NCI-H187 treated with DMSO at 0.1 percent for 48 hours (cell line): ENCODE results near the gene SPAG16.
"Not testable (repeated sequence)": the region's sequence is repeated elsewhere in the genome, so short reads cannot be mapped to it uniquely, and the experiment has no call there.

Experiments used
- DNase-seq: peaks from one replicate; lab custom pipeline; 2025; lab: John Stamatoyannopoulos, UW

Gene SPAG16

DNA sequence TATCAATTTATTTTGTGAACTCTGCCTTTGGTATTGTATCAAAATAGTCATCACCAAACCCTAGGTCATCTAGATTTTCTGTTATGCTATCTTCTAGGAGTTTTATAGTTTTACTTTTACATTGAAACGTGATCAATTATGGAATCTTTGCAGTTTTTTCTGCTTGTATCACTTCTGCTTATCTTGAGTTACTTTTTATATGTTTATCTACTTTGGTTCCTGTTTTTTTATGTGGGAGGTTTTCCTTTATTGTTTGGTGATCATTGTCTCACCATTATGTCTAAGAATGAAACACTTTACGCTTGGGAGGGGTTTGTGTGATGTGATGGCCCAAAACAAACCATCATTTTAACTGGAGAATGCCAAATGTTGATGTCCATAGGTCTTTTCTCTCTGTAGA lies 261.2 kb downstream of the SPAG16 start:
- no peak for DNase-seq

DNA sequence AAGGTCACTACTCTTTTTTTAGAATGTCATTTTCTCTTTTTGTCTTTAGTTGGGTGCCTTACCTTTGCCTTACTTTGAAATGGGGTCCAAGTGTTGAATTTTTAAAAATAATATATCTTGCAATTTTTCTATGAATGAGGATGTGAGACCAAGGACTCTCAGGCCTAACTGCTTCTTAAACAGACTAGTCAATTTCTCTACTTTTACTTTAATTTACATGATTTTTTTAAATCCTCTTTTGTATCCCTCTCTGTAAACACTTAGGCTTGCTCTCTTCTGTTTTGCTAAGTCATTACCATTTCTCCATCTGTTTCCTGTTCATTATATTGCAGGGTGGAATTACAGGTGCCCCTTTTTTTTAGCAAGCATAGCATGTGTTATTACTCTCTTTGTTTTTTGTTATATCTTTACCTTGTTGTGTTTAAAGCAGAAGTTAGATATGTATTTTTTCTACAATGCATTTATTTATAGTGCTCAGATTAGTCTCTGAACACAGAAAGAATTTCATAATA lies 261.8 kb downstream of the SPAG16 start:
- no peak for DNase-seq

DNA sequence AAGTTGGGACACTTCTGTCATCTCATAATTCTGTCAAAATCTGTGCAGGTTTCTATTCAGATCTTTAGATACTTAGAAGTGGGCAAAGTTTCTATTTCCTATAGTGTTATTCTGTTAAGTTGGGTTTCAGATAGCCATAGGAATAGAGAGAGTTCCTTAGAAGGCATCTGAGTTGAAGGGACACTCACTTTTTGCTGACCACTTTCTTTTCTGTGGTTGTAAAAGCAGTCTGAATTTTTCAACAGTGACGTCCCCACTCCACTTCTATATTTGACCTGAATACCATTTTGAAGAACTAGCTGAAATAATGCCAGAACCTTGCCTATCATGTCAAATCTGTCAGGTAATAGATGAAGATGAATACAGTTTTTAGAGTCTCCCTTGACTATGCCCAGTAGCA lies 267.3 kb downstream of the SPAG16 start:
- DNase-seq, result no peak

DNA sequence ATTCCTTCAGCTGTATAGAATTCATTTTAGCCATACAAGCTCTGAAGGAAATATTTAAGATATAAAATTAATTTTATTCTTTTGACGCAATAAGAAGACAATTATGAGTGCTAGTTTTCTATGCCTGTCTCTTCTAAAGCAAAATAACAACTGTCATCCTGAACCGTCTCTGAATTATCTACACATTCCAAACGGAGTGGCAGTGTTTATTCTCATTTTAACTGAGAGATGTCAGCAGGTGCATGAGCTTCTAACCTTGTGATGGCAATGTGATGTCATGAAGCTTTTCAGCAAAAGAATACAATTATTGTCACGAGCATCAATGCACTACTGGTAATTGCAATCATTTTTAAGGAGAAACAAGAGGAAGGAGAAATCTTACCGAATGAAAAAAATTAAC lies 274.8 kb downstream of the SPAG16 start:
- no peak for DNase-seq

DNA sequence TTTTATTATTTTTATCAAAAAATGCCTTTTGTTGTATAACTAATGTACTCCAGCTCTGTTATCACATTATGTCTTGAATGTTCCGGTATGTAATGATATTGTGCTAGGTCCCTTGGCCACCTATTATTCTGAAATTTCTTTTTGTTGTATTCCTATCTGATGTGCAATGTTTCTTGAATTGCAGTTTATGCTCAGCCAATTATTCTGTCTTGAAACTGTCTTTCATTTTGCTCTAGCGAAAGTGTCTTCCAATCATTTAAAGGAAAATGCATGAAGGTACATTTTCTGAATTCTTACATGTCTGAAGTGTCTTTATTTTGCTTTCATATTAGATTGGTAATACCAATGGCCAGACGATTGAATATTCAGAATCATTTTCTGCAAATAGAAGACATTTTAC lies 277.5 kb downstream of the SPAG16 start:
- no peak for DNase-seq

DNA sequence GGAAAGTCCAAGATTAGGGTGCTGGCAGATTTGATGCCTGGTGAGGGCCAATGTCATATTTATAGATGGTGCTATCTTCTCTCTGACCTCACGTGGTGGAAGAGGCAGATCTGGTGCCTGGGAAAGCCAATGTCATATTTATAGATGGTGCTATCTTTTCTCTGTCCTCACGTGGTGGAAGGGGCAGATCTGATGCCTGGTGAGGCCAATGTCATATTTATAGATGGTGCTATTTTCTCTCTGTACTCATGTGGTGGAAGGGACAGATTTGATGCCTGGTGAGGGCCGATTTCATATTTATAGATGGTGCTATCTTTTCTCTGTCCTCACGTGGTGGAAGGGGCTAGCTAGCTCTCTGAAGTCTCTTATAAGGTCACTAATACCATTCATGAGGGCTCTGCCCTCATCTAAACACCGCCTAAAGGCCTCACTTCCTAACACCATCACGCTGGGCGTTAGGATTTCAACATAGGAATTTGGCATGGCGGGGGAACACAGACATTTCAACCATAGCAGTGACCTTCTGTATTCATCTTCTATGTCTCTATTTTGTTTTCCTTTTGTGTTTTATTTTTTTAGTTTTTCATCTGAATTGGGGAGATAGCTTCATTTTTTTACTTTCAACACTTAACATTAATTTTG lies 278.4 kb downstream of the SPAG16 start:
- DNase-seq, result no peak

DNA sequence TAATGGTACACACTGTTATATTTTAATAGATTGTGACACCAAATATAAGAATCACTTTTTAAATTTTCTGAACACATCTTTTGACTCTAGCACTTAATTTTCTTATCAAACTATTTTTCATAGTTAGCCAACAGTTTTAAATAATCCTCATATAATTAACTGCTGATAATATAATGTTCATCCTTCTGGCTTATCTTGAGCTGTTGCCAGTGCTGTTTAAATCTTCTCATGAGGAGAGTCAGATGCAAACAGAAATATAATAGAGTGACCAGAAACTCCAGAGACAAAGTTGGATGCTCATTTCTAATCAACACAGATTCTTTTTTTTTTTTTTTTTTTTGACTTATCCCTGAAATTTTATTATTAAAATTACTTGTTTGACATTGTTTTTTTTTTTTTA lies 282.6 kb downstream of the SPAG16 start:
- no peak for DNase-seq

DNA sequence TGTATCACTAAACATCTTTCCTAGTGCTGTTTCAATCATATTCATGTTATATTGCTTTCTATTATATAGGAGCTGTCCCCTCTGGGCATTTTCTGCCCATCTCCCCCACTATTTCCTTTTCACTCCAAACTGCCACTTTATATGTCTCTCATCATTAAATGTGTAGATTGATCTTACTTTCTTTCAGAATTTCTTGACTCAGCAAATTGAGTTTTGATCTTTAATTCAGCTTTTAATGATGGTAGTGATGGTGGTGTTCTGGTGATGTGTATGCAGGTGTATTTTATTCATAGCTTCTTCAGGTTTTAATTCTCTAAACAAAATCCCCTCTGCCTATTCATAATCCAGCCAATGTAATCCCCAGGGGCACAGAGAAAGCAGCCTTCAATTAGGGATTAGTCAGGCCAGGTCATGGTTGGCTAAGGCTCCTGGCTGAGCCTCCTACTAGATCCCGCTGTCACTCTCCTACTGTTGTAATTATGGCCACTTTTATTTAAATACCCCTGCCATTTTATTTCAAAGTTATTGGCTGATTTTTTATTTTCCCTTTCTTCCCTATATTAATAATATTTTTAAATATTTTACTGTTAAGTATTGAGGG lies 325.4 kb downstream of the SPAG16 start:
- DNase-seq, result no peak

DNA sequence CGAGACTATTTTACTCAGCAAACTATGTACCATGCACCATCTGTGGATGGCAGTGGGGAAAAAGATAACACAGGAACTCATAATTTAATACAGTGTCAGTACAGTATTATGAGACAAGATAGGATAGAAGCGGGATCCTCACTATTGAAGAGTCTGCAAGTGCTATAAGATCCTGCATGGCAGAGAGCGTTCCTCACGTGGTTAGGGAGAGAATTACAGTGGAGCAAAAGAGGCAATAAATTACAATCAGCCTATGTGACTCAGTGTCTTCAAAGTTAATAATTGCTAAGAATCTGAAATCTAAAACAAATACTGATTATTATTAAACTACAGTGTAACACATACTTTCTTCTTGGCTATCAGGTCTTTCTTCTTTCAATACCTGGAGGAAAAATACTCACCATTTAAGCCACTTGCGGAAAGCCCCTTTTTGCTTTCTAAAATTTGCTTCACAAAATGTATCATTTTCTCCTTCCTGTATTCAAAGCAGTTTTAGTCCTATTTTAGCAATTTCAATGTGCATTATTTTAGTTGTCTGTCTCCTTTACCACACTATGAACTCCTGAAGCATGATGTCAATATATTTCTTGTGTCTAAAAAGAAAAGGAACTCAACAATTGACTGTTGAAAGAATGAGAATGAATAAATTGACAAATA lies 342.9 kb downstream of the SPAG16 start:
- DNase-seq, result no peak

DNA sequence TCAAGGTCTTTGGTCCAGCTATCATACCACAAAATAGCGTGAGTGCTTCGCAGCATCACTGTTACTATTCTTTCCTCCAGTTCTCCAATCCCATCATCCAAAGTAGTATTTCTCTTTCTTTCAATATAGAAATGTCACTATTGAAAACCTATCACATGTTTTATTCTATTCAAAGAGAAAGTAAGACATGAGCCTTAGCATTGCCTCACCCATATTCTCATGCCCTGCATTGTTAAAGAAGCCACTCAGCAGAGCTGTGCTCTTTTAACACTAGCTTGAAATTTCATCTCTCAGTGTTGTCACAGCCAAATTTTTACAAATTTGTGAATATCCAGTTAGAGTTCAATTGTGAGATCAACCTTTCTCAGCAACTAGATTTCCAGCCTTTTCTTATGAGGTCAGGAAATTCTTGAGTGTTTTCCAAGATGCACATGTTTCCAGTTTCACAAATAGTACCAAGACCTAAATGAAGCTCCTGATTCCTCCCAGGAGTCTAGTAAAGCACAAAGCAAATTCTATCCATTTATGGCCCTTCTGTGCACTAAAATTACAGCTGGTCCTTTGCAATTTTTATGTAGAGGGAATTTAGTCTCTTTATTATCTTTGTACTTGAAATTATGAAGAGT lies 343.7 kb downstream of the SPAG16 start:
- DNase-seq, result no peak

DNA sequence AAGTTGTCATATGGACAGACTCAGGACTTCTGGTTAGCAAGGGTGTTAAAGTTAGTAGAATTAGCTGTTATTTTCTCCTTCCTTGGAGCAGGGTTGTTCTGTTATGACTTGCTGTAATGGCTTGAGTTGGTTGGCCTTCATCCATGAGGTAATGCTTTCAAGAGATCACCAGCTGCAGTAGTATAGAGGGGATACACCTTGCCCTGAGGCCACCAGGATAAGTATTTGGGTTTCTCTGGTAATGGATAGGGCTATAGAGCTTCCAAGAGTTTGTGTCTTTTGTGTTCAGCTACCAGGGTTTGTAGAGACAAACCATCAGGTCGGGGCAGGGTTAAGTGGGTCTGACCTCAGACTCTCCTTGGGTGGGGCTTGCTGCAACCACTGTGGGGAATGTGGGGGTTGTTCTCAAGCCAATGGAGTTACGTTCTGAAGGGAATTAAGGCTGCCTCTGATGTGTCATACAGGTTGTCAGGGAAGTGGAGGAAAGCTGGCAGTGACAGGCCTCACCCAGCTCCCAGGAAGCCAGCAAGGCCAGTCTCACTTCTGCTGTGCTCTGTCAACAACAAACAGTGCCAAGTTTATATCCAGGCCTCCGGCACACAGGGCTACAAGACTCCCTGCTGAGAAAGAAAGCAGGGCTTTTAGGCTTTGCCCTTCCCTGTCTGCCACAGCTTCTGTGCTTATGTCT lies 356.6 kb downstream of the SPAG16 start:
- DNase-seq, result no peak

DNA sequence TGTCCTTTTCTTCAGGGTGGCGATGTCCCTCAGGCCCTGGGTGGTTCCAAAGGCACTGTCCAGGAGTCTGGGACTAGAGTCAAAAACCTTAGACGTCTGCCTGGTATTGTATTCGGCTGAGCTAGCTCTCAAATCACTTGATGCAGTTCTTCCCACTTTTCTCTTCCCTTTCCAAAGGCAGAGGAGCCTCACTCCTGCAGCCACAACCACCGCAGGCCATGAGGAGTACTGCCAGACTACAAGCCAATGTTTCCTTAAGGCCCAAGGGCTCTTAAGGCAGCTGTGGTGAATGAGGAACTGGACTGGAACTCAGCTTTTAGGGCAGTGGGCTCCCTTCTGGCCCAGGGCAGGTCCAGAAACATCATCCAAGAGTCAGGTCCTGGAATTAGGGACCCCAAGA lies 360.7 kb downstream of the SPAG16 start:
- DNase-seq, result no peak

DNA sequence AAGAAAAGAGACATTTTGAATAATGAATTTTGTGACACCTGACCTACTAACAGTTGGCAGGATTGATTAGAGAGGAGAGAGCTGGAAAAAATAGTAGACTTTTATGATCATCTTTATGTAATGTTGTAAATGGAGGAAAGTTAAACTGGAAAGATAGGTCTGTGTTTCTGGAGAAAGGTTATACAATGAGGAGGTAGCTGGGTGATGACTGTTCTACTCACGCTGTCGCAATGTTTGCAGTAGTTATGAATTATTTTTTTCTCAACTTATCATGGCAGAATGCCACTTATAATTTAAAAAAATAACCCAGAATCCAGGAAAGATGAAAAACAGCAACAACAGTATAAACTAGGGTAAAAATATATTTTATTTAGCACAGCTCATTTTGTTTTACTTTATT lies 364.9 kb downstream of the SPAG16 start:
- DNase-seq, result no peak

DNA sequence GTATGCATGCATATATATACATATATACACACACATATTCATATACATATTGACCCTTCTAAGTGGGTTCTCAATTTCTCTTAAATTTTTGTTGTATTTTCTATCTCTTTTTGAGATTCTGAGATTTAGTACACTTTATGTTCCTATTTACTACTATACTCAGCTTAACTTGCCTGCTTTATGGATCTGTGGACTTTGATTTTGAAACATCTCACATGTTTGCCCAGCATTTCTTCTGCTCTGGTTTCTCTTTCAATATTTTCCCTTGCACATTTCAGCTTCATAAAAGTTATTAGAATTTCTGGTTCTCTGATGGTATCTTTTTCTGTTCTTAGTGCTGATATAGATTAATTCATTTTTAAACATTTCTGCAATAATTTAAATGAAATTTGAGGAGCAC lies 380.6 kb downstream of the SPAG16 start:
- no peak for DNase-seq

DNA sequence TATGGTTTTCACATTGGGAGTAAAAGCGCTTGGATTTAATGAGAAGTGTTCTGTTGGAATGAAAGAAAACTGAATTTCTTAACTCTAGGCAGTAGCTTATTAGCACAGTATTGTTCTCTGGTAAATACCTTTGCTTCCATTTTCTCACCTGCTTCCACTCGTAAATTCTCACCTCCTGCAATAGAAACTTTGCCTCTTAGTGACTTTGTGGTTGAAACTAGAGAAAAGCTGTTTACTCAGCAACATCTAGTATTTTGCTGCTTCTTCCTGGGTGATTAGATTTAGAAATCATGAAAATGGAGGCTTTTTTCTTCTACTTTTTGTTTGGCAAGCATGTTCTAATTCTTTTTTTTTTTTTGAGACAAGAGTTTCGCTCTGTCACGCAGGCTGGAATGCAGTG lies 385.4 kb downstream of the SPAG16 start:
- DNase-seq, result no peak

DNA sequence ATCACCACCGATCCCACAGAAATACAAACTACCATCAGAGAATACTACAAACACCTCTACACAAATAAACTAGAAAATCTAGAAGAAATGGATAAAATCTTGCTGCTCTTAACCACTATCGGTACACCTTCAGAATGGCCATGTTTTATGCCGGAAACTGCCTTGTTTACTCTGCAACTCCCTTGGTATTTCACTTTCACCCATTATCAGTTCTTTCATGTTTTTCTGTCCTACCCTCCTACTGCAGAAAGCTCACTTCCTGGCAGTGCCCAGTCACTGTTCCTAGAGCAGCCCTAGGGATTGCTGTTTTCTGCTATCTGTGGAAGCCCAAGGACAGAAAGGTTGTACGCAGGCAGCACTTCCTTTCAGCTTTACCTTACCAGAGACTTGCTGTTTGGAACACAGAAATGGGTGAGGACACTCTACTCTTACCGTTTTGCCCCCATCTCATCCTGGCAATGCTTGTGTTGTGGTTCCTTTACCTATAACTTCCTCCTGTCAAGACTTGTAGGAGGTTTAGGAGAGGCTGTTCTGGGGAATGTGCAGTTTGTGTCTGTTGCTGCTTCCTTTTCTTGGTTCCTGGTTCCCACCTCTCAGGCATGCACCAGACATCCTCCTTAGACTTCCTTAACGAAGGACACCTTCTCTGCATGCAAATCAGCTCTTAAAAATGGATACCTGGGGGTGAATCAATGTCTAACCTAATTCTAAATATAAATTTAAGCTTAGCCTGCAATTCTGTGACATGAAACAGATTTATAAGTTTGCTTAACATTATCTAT lies 394.4 kb downstream of the SPAG16 start:
- no peak for DNase-seq

DNA sequence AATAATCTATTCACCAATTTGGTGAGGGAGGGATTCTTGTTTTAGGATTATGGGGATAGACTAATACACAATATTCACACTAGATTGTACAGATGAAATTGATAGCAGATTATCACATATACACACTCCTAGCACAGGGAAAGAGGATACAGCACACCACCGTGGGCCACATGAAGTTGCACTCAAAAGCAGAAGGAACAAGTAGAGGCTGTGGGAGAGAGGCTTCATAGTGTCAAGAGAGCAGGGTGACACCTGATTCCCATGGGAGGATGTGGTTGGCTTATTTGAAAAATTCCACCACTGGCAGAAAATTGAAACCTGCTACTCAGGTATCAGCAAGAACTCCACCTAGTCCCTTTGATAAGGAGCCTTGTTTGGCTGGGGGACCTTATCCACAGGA lies 395.6 kb downstream of the SPAG16 start:
- DNase-seq, result no peak

DNA sequence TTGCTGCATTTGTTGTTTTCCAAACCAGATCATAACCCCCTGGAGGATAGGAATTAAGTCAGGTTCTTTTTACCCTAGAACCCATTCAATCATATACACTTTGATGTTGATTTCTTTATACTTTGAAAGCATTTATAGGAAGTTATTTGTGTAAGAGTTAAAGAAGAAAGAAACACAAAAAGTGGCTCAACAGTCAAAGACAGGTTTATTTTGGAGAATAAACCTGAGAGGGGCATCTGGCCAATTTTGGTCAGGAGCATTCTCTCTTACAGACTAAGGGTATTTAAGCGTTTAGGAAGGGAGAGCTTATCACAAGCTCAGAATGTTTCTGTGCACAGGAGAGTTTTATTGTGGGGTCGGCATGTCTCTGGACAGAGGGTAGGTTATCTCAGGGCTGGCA lies 398.0 kb downstream of the SPAG16 start:
- DNase-seq, result no peak

DNA sequence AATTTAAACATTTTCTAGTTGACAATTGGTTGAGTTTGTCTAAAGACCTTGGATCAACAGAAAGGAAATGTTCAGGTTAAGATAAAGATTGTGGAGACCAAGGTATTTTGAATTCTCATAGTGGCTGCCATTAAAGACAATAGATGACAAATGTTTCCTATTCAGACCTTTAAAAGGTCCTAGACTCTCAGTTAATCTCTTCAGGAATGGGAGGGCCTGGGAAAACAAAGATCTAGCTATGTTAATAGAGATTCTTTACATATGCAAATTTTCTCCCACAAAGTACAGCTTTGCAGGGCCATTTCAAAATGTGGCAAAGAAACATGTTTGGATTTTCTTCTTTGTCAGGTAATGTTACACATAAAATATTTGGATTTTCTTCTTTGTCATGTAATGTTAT lies 403.9 kb downstream of the SPAG16 start:
- no peak for DNase-seq

DNA sequence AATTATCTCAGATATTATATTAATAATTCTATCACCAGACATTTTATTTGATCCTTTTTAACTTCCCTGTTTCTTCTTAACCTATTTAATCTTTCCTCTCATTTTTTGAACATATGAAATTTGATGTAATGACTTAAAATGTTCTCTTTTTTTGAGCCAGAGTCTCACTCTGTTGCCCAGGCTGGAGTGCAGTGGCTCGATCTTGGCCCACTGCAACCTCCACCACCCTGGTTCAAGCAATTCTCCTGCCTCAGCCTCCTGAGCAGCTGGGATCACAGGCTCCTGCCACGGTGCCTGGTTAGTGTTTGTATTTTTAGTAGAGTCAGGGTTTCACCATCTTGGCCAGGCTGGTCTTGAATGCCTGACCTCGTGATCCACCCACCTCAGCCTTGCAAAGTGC lies 404.6 kb downstream of the SPAG16 start:
- not testable (repeated sequence) for DNase-seq

DNA sequence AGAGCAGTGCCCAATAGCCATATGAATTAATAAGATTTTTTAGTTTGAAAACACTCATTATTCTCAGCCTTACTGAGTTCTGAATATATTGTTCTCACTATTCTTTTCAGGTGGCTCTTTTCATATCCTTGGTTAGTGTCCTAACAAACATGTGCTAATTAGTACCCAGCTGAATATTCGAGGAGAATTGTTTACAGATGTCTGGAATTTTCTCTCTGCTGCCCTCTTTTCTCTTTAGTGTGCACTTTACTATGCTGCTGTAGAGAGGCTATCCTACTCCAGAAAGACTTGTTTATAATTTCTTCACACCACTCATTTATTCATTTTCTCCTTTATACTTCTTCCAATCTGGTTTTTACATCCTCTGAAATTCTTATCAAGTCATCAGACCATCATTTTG lies 405.3 kb downstream of the SPAG16 start:
- no peak for DNase-seq

DNA sequence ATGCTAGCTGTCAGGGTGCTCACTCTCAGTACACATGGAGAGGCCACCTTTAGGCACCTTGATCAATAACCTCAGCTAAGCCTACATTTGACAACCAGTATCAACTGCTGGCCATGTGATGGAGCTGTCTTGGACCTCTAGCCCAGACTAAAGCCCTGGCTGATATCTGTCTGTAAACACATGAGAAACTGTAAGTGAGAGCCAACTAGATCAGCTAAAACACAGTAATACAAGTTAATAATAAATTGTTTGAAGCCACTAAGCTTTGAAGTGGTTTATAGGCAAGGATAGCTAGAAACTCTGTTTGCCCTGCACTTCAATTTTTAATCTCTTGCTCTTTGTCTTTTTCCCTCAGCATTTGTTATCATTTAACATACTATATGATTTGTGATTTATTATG lies 407.1 kb downstream of the SPAG16 start:
- DNase-seq, result no peak
